ENCODE results near the gene IKZF4.

- TF ChIP-seq CTCF (conservative IDR thresholded peaks at IDR 0.05 in 1 of 2, IDR thresholded peaks at IDR 0.05 in 1 of 2; ENCODE audit: low read depth in 1 of 2, low read length in 2 of 2) (no peak), EZH2 (IDR thresholded peaks at IDR 0.05; ENCODE audit: low read length, missing control alignments) (no peak)
Observed at GRCh38 chr12:55979069-55979468, 41.8 kb upstream of the IKZF4 start.
